ENCODE data around the gene COL10A1.

COL10A1 gene

DNA sequence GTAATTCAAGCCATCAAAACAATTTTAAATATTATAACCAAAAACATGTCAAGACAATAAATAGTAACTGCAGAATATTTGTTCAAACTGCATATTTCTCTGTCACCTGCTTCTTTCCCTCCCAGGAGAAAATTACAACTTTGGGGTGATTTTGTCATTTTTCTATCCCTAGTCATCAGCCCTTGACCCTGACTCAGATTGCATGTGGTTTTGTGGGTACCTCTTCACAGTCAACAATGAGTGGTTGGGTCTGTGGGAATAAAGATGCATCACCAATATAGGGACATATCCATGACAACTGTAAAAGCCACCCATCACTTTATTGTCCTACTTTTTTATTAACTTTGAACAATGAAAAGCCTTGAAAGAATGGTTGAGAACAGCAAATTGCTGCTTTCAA, 7.3 kb downstream of the COL10A1 start:
- Histone ChIP-seq H3K4me2 (ENCODE audit: low read length) (no peak overlapping the region), H3K36me3 (ENCODE audit: insufficient read depth, low read length) (peaks cover under 1% of the 10 kb centered on the region)

DNA sequence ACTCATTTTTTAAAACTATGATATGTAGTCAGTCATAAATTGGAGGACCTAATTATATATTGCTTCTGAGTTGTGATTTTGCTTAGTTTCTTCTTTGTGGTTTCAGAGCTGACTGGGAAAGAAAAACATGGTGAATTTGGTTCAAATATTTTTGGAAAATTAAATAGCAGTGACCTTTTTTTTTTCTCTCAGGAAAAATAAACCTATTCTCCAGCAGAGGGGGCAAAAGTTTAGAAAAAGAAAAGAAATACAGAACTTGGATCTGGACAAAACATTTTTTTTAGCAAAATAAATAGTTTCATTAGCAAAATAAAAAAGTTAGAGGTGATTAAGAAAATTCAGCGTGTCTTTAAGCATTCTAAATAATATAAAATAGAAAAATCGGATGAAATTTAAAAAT, 10.2 kb downstream of the COL10A1 start:
- Histone ChIP-seq H3K4me1 (ENCODE audit: control insufficient read depth, insufficient read depth, low read length) (peaks cover 4% of the 10 kb centered on the region), H3K9ac (ENCODE audit: low read depth, low read length) (no peak overlapping the region), H3K4me3 (ENCODE audit: low read length) (no peak overlapping the region), H3K4me2 (ENCODE audit: low read length) (no peak overlapping the region), H3K36me3 (ENCODE audit: insufficient read depth, low read length) (peaks cover 12% of the 10 kb centered on the region), H3K27me3 (ENCODE audit: control insufficient read depth, insufficient read depth, low read length) (no peaks in the 10 kb centered on the region), H3K9me3 (replicated peaks; ENCODE audit: low read length) (no peaks in the 10 kb centered on the region)

More for the DNA sequence above, 7.3 kb downstream of the COL10A1 start:
- peaks cover 4% of the 10 kb centered on the region for H3K4me1 ChIP-seq (ENCODE audit: control insufficient read depth, insufficient read depth, low read length)
- no peak overlapping the region for H3K4me3 ChIP-seq (ENCODE audit: low read length)
- H3K9ac ChIP-seq (ENCODE audit: low read depth, low read length): no peak overlapping the region
- H3K27me3 ChIP-seq (ENCODE audit: control insufficient read depth, insufficient read depth, low read length): no peaks in the 10 kb centered on the region
- no peaks in the 10 kb centered on the region for H3K9me3 ChIP-seq (replicated peaks; ENCODE audit: low read length)

DNA sequence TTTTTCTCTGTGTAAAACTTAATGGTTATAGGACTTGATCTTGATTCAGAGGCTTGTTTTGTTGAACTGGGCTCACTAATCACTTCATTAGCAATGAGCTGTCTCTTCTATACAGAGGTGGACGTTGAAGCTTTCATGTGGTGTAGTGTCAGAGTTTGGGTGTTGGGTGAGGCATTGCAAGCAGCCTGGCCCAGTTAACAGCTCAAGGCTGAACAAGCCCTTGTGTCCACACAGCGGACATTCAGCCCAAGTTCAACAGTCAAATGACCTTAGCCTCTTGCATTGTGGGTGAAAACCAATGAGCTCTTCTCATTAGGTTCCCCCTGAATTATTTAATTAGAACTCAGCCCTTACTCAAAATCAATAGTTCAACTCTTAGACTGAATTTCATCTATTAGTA, 12.5 kb downstream of the COL10A1 start:
- Histone ChIP-seq H3K27me3 (ENCODE audit: control insufficient read depth, insufficient read depth, low read length) (no peaks in the 10 kb centered on the region), H3K36me3 (ENCODE audit: insufficient read depth, low read length) (peaks cover 18% of the 10 kb centered on the region), H3K4me1 (ENCODE audit: control insufficient read depth, insufficient read depth, low read length) (peaks cover 4% of the 10 kb centered on the region), H3K4me3 (ENCODE audit: low read length) (no peak overlapping the region), H3K4me2 (ENCODE audit: low read length) (no peak overlapping the region), H3K9me3 (replicated peaks; ENCODE audit: low read length) (no peaks in the 10 kb centered on the region), H3K9ac (ENCODE audit: low read depth, low read length) (no peak overlapping the region)

DNA sequence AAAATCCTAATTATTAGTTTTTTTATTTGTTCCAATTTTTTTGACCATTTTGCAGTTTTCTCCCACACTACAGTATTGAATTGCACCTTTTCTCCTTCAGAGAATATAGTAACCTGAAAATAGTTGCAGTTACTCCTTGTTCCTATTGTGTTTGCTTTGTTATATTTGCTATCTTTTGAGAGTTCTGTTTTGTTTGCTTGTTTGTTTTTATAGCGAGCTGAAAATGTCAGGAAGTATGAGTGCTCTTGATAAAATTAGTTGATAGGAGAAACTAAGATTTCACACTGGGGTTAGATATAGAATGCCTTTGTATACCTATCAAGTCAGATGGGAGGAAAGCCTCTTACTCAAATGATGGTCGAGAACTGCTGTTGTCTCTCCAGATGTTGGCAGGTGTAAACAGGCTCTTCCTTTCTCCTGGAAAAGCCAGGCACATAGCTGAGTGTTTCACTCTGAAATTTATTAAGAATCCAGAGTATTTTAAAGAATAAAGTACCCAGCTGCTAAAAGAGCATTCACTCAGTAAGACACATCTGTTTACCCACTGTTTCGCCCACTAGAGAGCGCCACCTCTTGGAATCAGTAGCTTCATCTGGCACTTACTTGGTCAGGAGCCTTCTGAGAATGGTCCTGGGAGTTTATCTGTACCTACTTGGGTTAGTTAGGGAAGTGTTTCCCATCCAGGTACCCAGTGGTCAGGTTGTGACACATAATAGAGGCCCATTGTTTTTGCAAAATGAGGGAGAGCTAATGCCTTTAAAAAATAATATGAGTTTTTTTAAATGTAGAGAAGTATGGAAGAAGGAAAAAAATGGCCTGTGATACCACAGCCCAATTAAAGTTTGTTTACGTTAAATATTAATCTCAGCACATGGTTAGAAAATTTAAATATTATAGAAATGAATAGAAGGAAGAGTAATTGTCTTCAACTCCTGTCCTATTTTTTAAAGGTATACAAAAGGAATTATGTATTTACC, 14.1 kb downstream of the COL10A1 start:
- Histone ChIP-seq H3K36me3 (ENCODE audit: insufficient read depth, low read length) (peaks cover 18% of the 10 kb centered on the region), H3K9me3 (replicated peaks; ENCODE audit: low read length) (no peaks in the 10 kb centered on the region)

DNA sequence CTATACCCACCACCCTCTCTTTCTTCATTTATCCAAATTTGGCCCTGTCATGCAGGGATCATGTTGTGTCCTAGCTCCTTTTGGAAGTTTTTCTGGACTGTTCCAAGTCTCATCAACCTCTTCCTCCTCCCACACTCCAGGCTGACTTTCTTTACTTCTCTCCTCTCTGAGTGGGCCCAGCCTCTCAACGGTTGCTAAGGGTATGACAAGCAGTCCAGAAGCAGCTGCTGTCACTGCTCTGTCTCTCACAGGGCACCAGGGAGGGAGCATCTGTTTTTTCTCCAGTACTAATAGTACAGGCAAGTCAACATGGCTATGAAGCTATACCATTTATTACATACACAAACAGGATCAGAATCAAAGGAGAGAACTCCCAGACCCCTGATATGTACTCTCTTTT, 17.1 kb downstream of the COL10A1 start:
- Histone ChIP-seq H3K27me3 (ENCODE audit: control insufficient read depth, insufficient read depth, low read length) (no peaks in the 10 kb centered on the region), H3K9me3 (replicated peaks; ENCODE audit: low read length) (no peaks in the 10 kb centered on the region), H3K4me3 (ENCODE audit: low read length) (no peak overlapping the region), H3K36me3 (ENCODE audit: insufficient read depth, low read length) (peaks cover 18% of the 10 kb centered on the region), H3K9ac (ENCODE audit: low read depth, low read length) (no peak overlapping the region), H3K4me1 (ENCODE audit: control insufficient read depth, insufficient read depth, low read length) (no peaks in the 10 kb centered on the region), H3K4me2 (ENCODE audit: low read length) (no peak overlapping the region)

More for the DNA sequence above, 14.1 kb downstream of the COL10A1 start:
- Histone ChIP-seq H3K4me2 (ENCODE audit: low read length) (no peak overlapping the region), H3K9ac (ENCODE audit: low read depth, low read length) (no peak overlapping the region), H3K27me3 (ENCODE audit: control insufficient read depth, insufficient read depth, low read length) (no peaks in the 10 kb centered on the region), H3K4me1 (ENCODE audit: control insufficient read depth, insufficient read depth, low read length) (no peaks in the 10 kb centered on the region), H3K4me3 (ENCODE audit: low read length) (no peak overlapping the region)

DNA sequence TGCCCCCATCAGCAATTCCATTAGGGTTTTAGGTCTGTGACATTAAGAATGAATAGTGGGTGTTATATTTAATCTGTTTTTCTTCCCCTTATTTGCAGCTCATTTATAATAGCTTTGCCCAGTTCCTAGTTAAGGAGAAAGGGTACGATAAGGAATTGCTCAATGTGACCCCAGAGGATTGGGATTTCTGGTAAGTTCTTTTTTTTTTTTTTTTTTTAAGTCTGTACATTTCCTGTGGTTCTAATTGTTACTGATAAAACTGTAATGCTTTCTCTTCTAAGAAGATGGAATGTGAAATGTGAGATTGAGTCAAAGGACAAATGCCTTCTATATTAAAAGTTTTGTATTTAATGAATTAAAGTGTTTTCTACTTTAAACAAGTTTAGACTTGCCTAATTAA, 19.8 kb downstream of the COL10A1 start:
- Histone ChIP-seq H3K4me3 (ENCODE audit: low read length) (no peak overlapping the region), H3K36me3 (ENCODE audit: insufficient read depth, low read length) (peaks cover 10% of the 10 kb centered on the region), H3K4me2 (ENCODE audit: low read length) (no peak overlapping the region), H3K9ac (ENCODE audit: low read depth, low read length) (no peak overlapping the region), H3K4me1 (ENCODE audit: control insufficient read depth, insufficient read depth, low read length) (peaks cover 8% of the 10 kb centered on the region), H3K27me3 (ENCODE audit: control insufficient read depth, insufficient read depth, low read length) (no peaks in the 10 kb centered on the region), H3K9me3 (replicated peaks; ENCODE audit: low read length) (no peaks in the 10 kb centered on the region)

DNA sequence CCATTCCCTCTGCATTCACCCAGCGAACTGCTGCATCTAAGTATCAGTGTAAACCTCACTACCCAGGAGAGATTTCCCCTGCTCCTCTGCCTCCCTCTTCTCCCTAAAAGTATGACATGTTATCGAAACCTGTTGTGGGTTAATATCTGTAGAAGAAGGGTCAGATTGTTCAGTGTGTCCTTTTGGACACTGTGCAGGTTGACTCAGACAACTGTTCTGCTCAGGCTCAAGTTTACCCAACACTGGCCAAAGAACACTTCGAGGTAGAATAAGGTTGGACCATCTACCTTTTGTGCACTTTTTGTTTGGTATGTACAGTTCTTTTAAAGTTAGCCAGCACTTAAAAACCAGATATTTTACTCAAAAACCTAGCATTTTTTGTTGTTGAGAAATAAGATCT, 20.7 kb downstream of the COL10A1 start:
- Histone ChIP-seq H3K9me3 (replicated peaks; ENCODE audit: low read length) (no peaks in the 10 kb centered on the region), H3K36me3 (ENCODE audit: insufficient read depth, low read length) (peaks cover under 1% of the 10 kb centered on the region), H3K4me1 (ENCODE audit: control insufficient read depth, insufficient read depth, low read length) (peaks cover 9% of the 10 kb centered on the region), H3K9ac (ENCODE audit: low read depth, low read length) (no peak overlapping the region), H3K4me2 (ENCODE audit: low read length) (no peak overlapping the region), H3K4me3 (ENCODE audit: low read length) (no peak overlapping the region), H3K27me3 (ENCODE audit: control insufficient read depth, insufficient read depth, low read length) (no peaks in the 10 kb centered on the region)

DNA sequence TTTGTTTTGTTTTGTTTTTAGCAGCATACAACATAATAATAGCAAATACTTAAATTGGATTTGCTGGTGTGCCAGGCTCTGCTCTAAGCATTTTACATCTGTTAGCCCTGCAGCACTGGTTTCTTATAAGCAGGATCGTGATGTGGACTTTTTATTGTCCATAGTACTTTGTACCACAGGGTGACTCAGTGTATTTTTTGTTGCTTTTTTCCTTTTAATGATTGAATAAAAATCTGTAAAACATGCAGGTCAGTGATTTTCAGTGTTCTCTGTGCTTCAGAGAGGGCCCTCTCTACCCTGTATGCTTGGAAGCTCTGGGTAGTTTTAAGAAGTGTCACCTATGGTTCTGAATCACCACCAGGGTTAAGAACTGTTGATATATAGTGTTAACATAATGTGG, 21.3 kb downstream of the COL10A1 start:
- H3K4me3 ChIP-seq (ENCODE audit: low read length): no peak overlapping the region
- no peak overlapping the region for H3K4me2 ChIP-seq (ENCODE audit: low read length)
- H3K36me3 ChIP-seq (ENCODE audit: insufficient read depth, low read length): no peaks in the 10 kb centered on the region
- no peaks in the 10 kb centered on the region for H3K27me3 ChIP-seq (ENCODE audit: control insufficient read depth, insufficient read depth, low read length)
- peaks cover 12% of the 10 kb centered on the region for H3K4me1 ChIP-seq (ENCODE audit: control insufficient read depth, insufficient read depth, low read length)
- no peaks in the 10 kb centered on the region for H3K9me3 ChIP-seq (replicated peaks; ENCODE audit: low read length)
- no peak overlapping the region for H3K9ac ChIP-seq (ENCODE audit: low read depth, low read length)

DNA sequence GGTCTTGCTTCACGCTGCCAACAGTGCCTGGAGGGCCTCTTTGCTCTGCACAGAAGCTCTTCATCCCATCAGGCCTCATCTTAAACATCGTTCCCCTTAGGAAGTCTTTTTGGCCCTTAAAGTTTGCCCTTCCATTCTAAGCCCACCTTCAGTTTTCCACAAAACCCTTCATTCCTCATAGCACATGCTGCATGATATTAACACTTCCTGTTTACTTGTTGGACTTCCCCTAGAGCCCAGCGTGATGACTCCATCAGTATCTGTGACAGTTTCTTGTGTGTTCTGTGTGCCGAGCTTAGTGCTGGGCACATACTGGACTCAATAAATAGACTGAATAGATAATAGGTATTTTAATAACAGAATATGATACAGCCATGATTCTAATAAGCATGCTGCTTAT, 23.1 kb downstream of the COL10A1 start:
- H3K36me3 ChIP-seq (ENCODE audit: insufficient read depth, low read length): no peaks in the 10 kb centered on the region
- no peak overlapping the region for H3K4me3 ChIP-seq (ENCODE audit: low read length)
- H3K9ac ChIP-seq (ENCODE audit: low read depth, low read length): no peak overlapping the region
- no peaks in the 10 kb centered on the region for H3K27me3 ChIP-seq (ENCODE audit: control insufficient read depth, insufficient read depth, low read length)
- no peaks in the 10 kb centered on the region for H3K9me3 ChIP-seq (replicated peaks; ENCODE audit: low read length)
- H3K4me2 ChIP-seq (ENCODE audit: low read length): no peak overlapping the region
- peaks cover 12% of the 10 kb centered on the region for H3K4me1 ChIP-seq (ENCODE audit: control insufficient read depth, insufficient read depth, low read length)

DNA sequence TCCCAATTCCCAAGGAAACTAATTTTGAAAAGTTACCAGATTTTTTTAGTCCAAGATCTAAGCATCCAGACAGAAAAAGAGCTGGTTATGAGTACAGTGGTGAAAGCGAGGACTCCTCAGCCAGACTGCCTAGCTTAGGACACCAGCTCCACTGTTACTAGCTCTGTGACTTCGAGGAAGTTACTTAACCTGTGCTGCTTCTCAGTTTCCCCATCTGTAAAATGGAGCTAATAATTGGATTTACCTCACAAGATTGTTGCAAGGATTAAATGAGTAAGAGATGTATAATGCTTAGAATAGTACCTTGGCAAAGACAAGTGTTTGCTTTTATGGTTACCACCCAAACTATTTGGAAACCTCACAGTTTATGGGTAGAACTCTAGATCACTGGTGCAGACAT, 24.1 kb downstream of the COL10A1 start:
- peak overlapping the region; percentile 93 for H3K4me2 ChIP-seq (ENCODE audit: low read length)
- peaks cover 12% of the 10 kb centered on the region for H3K4me1 ChIP-seq (ENCODE audit: control insufficient read depth, insufficient read depth, low read length)
- H3K36me3 ChIP-seq (ENCODE audit: insufficient read depth, low read length): no peaks in the 10 kb centered on the region
- no peaks in the 10 kb centered on the region for H3K9me3 ChIP-seq (replicated peaks; ENCODE audit: low read length)
- peak overlapping the region; percentile 88 for H3K9ac ChIP-seq (ENCODE audit: low read depth, low read length)
- no peaks in the 10 kb centered on the region for H3K27me3 ChIP-seq (ENCODE audit: control insufficient read depth, insufficient read depth, low read length)
- peak overlapping the region; percentile 92 for H3K4me3 ChIP-seq (ENCODE audit: low read length)

DNA sequence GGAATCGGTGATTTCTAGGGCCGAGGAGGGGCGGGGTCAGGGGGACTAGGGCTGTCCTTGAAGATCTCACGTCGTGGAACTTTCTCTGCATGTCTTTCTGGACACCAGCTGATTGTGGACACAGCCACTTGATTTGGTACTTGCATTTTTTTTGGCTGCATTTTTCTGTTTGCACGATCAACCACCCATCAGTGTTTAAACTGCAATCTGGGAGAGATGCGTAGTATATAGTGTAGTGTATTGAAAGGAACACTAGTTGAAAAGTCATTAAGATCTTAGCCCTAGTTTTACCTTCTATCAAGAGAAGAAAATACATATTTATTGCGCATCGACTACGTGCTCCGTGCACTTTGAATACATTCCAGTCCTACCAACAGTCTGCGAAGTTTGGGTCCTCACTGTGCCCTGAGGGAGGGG, 24.6 kb downstream of the COL10A1 start:
- H3K9ac ChIP-seq (ENCODE audit: low read depth, low read length): peak overlapping the region; percentile 88
- no peaks in the 10 kb centered on the region for H3K27me3 ChIP-seq (ENCODE audit: control insufficient read depth, insufficient read depth, low read length)
- H3K4me3 ChIP-seq (ENCODE audit: low read length): peak overlapping the region; percentile 92
- no peaks in the 10 kb centered on the region for H3K9me3 ChIP-seq (replicated peaks; ENCODE audit: low read length)
- peak overlapping the region; percentile 93 for H3K4me2 ChIP-seq (ENCODE audit: low read length)
- H3K4me1 ChIP-seq (ENCODE audit: control insufficient read depth, insufficient read depth, low read length): peaks cover 12% of the 10 kb centered on the region
- no peaks in the 10 kb centered on the region for H3K36me3 ChIP-seq (ENCODE audit: insufficient read depth, low read length)

Data from skeletal muscle satellite cell (primary cell).